HL-60/S4 (cell line): ENCODE measurements around the gene SLC44A1.

Experiments
- in situ Hi-C: fragments of 300-500 bp; cut with MboI; formaldehyde crosslinking; loops from 2 replicates; pipeline ENCODE4 v1.14.3; 2022; ENCODE audit warnings: low sequenced_read_pairs

Gene SLC44A1

DNA sequence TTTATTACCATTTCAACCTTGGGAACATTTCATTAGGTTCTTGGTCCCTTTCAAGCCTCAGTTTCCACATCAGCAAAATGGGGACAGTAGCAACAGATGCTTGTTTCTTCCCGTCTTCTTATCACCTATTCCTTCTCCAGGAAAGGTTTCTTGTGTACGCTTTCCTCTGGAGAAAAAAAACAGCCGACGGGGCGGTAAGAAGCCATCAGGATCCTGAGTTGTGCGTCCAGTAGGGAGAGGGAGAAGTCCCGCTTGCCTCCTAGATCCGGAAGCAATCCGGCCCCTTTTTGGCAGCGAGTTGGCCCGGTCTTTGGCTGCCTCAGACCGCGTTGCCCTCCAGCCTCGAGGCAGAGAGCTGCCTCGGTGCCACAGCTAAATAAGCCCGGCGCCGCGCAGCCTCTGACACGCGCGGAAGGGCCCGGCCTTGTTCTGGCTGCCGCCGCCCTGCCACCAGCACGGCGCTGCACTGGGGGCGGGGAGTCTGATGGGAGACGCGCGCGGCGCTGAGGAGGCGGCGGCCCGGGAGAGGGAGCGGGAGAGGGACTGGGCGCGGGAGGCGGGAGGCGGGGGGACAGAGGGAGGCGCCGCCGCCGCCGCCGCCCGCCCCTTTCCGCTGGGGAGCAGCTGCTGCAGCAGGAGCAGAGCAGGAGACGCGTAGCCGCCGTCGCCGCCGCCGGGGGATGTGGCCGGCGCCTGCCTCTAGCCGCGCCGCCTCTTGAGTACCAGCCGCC lies at the start of gene SLC44A1:
TSS of gene SLC44A1 (plus strand) at position 649 of the 731 bp plus-strand sequence. CDS start 218 bp downstream, outside the sequence.
- in situ Hi-C loops, result no loop called here

DNA sequence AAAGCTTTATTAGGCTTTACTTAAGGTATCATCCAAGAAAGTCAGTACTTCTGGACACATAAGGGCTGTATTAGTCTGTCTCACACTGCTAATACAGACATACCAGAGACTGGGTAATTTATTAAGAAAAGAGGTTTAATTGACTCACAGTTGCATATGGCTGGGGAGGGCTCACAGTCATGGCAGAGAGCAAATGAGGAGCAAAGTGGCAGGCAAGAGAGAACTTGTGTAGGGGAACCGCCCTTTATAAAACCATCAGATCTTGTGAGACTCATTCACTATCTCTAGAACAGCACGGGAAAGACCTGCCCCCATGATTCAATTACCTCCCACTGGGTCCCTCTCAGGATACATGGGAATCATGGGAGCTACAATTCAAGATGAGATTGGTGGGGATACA lies 49.2 kb upstream of the SLC44A1 start:
- in situ Hi-C loops, result no loop called here

DNA sequence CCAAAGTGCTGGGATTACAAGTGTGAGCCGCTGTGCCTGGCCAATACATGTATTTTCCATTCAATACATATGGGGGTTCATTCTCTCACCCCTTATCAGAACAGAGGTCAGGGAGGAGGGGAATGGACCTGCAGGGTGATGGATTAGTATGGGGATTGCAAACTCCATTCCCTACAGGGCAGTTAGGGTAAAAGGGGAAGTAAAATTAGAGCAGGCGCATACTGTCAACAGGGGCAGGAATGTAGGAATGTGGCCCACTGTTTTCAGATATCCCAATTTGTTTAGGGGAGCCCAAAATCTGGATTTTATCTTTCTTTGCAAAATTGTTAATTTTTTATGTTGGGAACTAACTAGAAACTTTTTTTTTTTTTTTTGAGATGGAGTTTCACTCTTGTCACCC lies 46.4 kb upstream of the SLC44A1 start:
- in situ Hi-C loops, result no loop called here

DNA sequence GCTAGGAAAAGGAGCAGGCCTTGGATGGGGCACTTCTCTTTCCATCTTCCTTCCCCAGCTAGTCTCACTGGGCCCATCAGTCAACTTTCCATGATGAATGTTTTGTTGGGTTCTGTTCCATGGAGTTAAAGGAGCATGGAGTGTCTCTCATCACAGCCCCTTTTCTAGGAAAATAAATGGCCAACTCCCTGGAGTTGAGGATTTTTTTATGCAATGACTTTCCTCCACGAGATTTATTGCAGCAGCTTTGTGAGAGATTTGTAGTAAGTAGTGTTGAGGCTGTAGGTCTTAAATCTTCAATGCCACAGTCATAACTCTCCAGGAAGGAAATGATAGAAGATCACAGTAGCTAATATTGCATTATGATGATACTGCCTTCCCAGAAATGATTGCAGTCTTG lies 45.6 kb upstream of the SLC44A1 start:
- in situ Hi-C loops, result no loop called here

DNA sequence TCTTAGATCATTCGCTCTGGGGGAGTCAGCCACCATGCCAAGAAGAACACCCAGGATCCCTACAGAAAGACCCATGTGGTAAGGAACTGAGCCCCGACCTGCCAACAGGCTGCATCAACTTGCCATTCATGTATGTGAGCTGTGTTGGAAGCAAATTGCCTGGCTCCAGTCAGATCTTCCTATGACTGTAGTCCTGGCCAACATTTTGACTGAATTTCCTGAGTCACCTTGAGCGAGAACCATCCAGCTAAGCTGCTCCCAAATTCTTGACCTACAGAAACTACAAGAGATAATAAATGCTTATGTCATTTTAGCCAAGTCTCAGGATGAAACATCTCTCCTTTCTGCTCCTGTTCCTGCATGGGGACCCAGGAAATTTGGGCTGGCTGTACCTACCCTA lies 40.0 kb upstream of the SLC44A1 start:
- in situ Hi-C loops, result no loop called here

DNA sequence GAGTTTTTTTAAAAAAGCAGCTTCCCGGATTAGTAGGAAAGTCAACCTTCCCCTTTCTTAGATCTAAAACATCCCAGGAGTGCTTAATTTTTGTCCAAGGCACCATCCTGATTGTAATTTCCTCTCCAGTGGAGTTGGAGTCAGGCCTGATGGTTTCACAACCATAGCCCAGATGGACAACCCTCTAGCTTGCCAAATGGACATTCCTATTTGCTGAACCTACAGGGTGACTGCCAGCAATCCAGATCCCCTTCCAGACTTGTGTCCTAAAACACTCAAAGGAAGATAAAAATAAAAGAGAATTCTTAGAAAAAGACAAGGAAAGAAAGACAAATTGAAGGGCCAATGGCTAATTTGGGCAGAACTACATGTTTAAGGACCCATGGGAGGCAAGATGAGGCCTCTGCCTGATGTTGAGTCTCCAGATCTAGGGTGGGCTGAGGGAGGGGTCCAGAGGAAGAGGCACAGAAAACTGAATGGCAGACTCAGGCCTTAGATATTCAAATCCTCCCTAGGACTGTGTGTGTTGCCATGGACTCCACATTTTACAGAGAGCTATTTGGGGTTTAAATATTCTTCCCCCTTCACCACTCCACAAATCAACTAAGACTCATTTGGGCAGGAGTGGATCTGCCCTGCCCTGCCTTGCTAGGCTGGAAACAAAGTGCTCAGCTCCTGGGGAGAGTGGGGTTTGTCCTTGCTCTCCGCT lies 38.5 kb upstream of the SLC44A1 start:
- in situ Hi-C loops, result no loop called here

DNA sequence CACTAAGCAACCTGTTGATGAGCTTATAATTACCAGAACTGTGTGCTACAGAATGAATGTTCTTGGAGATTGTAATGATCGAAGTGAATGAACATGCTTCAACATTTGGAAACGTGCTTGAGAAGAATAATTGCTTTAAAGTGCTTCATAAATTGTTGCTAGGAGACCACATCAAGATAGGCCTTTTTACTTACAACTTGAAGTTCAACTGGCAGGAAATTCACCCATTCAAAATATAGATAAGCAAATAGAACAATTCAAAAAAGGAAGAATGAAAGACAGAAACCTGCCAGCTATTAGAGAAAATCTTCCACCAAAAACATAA lies 38.0 kb upstream of the SLC44A1 start:
- in situ Hi-C loops, result no loop called here

DNA sequence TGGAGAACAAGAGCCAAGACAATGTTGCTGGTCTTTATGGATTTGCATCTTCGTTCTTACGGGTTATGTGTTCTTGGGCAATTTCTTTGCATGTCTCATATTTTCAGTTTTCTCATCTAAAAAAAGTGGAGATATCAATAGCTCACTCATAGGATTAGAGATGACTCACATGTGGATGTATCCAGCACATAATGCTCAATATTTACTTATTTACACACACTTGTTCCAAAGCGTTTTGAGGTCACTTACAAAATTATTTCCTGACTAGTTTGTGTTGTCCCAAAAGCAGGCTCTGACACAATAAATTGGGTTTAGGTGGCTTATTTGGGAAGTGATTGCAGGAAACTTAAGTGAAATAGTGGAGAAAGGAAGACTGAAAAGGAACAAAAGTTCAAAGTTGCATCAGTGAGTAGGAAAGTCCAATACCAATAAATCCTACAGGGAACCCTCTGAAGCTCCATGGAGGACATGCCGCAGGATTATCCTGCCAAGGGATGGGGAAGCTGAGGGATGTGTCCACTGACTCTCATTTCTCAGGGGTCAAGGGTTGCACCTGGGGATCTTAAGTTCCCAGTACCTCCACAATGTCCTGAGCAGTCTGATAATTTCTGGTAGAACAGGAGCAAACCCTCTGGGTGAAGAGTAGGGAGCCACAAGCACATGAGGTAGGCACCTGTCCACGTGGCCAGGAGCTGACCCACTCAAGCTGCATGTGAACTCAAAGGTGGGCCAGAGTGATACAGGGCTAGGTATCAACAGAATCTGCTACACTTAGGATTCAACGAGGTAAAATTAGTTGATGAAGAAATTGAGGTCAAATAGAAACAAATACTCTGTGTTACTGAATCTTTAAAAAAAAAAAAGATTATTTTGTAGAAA lies 37.4 kb upstream of the SLC44A1 start:
- in situ Hi-C loops, result no loop called here

DNA sequence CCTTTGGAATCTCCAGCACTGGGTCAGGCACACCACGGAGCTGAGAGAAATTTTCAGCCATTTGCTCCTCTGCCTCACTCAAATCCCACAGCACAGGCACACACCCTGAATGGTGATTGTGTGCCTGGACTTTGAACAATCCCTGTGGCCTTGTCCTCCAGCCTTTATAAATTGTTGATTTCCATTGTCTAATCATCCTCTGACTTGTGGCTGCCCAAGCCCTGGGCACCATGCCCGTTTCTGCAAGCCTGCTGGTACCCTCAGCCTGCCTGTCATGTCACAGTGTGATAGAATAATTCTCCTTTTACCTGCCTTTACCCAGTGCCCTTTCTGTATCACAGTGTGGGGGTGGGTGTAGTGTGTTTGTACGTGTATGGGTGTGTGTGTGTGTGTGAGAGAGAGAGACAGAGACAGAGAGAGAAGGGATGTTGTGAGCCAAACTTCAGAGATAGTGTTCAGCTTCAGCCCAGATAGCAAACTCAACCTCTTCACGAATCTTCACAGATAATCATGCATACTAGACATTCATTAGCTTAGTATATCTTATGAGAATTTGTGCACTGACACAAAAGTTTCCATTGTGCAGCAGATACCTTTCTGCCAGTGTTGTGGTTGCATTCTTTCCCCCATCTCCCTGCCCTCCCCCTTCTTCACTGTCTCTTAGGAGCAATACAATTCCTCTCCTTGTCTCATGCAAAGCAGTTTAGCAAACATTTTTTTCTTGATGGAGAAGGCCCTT lies 27.8 kb upstream of the SLC44A1 start:
- in situ Hi-C loops, result no loop called here

DNA sequence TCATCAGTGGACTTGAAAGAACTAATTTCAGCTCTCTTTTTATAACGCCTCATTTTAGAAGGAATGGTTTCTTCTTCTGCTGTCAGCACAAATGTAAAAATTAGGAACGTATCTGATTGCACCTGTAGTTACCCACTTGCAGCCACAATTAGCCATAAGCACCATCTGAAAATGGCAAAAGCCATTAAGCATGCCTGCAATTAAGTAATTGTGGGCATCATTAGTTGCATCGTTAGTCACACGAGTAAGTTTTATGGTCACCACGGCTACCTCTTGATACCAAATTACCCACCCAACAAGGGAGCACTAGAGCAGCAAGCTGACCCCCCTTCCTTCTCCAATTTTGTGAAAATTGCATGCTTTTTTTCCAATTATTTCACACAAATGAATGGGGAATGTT lies 25.8 kb upstream of the SLC44A1 start:
- in situ Hi-C loops, result no loop called here

DNA sequence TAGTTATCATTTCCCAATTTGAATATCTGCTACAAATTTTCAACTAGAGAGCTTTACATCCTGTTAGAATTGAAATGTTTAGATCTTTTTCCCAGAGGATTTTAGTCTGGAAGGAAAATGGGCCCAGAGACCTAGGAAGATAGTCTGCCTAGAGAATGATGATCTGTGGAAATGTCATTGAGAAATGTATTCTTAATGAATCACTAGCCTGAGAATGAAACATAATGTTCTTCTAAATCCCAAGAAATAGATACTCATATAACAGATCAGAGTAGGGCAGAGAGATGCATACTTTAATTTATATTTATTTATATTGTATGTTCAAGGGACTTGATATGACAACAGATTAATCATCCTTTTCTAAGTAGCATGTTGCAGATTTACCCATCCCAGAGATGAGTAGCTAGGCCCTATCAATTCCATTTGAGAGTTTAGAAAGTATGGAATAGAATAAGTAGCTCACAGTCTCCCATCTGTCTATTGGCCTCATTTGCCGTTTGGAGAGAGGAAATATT lies 25.1 kb upstream of the SLC44A1 start:
- in situ Hi-C loops, result no loop called here

DNA sequence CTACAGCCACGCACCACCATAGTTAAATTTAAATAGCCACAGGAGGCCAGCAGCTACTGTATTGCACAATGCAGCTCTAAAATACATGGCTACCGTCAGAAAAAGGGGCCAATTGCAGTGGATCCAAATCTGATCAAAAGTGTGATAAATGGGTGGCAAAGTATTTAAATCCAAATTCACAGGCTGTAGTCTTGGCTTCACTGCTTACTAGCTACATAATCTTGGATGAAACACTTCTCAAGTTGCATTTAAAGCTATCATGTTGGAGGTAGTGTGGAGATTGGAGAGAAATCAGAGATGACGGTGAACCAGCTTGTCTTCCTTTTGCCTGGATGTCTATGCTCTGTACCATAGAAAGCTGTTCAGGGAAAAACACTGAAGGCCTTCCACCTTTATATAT lies 24.0 kb upstream of the SLC44A1 start:
- in situ Hi-C loops, result no loop called here

DNA sequence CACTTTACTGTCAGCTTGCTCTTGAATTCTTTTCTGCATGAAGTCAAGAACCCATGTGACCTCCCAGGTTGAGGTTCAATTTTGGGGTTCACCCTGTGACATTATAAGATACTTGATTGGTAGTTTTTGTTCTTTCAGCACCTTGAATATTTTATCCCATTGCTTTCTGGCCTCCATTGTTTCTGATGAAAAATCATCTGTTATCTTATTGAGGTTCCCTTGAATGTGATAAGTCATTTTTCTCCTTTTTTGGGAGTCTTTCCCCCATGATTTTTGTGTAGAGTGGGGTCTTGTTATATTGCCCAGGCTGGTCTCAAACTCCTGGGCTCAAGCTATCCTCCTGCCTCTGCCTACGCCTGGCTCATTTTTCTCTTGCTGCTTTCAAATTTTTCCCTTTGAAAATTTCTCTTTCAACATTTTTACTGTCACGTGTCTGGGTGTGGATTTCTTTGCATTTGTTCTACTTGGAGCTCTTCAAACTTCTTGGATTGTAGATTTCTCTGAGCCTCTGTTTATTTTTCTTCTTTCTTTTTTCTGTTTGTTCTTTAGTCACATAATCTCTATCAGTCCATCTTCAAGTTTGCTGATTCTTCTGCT lies 20.8 kb upstream of the SLC44A1 start:
- in situ Hi-C loops, result no loop called here

DNA sequence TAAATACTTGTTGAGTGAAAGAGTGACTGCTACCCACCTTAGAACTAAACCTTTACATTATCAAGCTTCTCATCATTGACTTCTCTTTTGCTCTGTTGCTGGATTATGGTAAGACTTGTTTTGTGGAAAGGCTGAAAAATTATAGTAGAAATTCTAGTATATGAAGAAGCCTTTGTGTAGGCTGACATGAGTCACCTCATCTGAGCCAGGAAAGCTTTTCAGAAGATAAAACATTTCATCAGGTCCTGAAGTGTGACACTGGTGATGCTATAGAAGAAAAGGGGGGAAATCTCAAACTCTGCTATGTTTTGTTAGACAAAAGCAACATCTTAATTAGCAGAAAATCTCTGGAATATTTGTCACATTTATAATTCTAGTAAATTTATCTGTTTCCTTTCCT lies 18.4 kb upstream of the SLC44A1 start:
- in situ Hi-C loops, result no loop called here

DNA sequence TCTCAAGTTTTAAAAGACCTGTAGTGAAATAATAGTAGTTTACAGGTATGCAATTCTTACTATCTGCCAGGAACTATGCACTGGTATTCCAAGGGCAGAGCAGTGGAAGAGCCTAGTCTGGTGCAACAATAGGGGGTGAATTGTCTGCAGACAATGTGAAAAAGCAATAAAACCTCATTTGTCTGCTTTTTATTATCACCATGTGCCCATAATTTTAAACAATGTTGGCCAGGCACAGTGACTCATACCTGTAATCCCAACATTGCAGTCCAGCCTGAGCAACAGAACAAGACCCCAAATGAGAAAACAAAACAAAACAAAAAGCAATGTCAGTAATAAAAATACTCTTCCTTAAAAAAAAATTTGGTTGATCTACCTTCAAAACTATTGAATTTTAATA lies 12.2 kb upstream of the SLC44A1 start:
- in situ Hi-C loops, result no loop called here

DNA sequence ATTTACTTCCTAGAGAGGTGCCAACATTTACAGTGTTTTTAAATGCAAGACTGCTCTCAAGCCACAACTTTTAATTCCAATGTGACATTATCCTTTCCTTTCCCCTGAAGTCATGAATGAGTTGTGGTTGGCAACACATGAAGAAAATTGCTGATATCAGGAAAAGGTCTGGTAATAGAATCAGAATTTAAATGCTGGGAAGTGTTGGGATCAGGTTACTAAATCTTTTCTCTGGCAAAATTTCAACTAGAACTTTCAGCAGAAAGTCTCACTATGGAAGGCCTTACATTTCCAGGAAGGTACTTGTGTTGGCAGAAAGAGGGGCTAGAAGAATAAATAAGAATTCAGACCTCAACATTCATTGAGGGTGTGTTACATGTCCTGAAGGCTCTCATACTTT lies 10.6 kb upstream of the SLC44A1 start:
- in situ Hi-C loops, result no loop called here

DNA sequence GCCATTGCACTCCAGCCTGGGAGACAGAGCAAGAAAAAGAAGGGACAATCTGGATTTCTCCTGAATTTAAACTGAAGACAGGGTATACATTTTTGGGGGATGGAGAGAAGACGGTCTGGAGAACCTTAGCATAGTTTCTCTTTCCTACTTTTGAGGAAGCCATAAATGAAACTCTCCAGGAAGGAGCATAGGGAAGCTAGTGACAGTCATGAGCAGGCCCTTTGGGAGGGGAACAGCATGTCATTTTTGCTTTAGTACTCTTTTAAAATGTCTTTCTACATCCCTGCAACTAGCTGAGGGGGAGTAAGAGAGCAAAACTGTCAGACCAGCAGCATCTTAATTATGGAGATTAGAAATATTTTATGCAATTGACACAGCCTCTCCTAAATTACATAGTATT lies 8.2 kb upstream of the SLC44A1 start:
- in situ Hi-C loops, result no loop called here

DNA sequence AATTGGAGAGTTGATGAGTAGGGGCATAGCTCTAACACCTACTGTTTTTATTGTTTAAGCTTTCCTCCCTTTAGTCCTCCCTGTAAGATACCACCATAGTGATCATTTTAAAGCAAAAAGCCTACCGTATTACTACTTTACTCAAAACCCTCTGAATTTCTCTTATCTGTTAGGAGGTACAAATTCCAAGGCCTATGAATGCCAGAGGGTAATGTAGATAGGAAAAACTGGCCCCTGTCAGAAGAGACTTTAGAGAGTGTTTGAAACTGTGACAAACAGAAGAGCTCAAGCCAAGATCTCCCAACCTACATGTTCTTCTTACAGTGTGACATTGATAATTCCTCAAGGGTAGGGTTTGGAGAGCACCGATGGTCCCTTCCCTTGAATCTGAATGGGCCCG lies 7.2 kb upstream of the SLC44A1 start:
- in situ Hi-C loops, result no loop called here

DNA sequence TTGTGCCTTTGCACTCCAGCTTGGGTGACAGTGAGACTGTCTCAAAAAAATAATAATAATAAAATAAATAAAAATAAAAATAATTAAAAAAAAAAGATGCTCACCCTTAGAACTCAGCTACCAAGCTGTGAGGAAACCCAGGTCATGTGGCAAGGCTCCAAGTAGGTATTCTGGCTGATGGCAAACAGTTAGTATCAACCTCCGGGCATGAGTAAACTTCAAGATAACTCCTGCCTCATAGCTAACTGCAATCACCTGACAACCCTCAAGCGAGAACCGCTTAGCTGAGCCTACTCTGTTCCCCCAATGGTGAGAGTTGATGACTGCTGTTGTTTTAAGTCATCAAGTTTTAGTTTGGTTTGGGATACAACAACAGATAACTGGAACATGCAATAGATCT lies 6.1 kb upstream of the SLC44A1 start:
- in situ Hi-C loops, result no loop called here

DNA sequence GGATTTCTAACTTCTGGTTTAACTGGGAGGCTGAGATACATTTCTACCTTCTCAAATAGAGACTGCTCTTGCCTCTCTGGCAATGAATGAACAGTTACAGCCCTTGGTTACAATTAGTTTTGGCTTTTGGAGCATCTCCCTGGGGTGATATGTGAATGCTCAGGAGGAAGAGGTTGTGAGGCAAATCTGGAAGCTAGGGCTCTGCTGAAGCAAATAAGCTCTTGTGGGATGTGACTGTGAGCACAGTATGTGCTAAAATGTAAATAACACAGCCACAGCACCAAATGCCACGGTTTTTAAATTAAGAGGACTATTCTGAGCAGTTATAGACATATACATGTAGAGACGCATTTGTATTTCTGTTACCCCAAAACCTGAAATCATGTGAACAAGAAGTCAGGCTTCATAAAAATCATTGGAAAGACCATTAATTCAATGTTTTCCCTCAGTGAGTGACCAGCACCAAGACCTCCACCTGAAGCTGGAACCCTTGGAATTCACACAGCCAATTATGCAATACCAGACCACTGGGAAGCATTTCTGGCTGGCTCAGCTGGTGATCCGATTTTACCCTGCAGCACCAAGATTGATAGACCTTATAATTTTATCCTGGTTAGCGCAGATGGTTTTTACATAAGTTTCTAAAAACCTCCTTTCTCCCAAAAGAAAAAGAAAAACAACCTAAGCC lies 3.0 kb upstream of the SLC44A1 start:
- in situ Hi-C loops, result no loop called here
